Spleen (tissue), 11 donors: Measurements from ENCODE around the gene CACNA1C. TPM values are rescaled to one million over a fixed set of nuclear protein-coding genes. Genes with fewer than 3 reads are reported as not detected.

Source experiments
- DNase-seq: peaks from one replicate; pipeline ENCODE4 v3.0.0-alpha.2; 2020
- H3K27ac ChIP-seq, 8 donors: fragments of 200-600 bp; sonication (generic) in 7 of 8; 1 replicate in 4 of 8; 2 replicates in 4 of 8; pipeline versions ENCODE4 v1.5.0 to v1.8.0; 2016 to 2021; ENCODE audit warnings: inconsistent platforms in 4 of 8, mild to moderate bottlenecking in 4 of 8, moderate library complexity in 1 of 8
- H3K27me3 ChIP-seq, 7 donors: fragments of 200-600 bp; sonication (generic) in 6 of 7; replicated peaks in 1 of 7; 1 replicate in 4 of 7; 2 replicates in 3 of 7; pipeline versions ENCODE4 v1.5.0 to v1.8.0; 2016 to 2021; ENCODE audit warnings: inconsistent platforms in 3 of 7, mild to moderate bottlenecking in 1 of 7
- H3K36me3 ChIP-seq, 6 donors: fragments of 200-600 bp; sonication (generic) in 5 of 6; 1 replicate in 4 of 6; 2 replicates in 2 of 6; pipeline versions ENCODE4 v1.5.0 to v1.8.0; 2016 to 2021; ENCODE audit warnings: inconsistent platforms in 2 of 6
- H3K4me1 ChIP-seq, 6 donors: fragments of 200-600 bp; sonication (generic) in 5 of 6; 1 replicate in 3 of 6; 2 replicates in 3 of 6; pipeline versions ENCODE4 v1.5.0 to v1.8.0; 2016 to 2021; ENCODE audit warnings: inconsistent platforms in 3 of 6
- H3K4me3 ChIP-seq, 8 donors: fragments of 200-600 bp; sonication (generic) in 7 of 8; 1 replicate in 4 of 8; 2 replicates in 4 of 8; pipeline versions ENCODE4 v1.5.0 to v1.8.0; 2016 to 2021; ENCODE audit warnings: inconsistent platforms in 4 of 8, mild to moderate bottlenecking in 4 of 8, moderate library complexity in 2 of 8
- H3K9me3 ChIP-seq, 8 donors: fragments of 200-600 bp; sonication (generic) in 7 of 8; 1 replicate in 4 of 8; 2 replicates in 4 of 8; pipeline versions ENCODE4 v1.5.0 to v1.8.0; 2016 to 2021; ENCODE audit warnings: inconsistent platforms in 4 of 8
- POLR2A ChIP-seq, 3 donors: fragments of 450-650 bp; IDR thresholded peaks; one replicate each; pipeline ENCODE4 v1.5.1; 2017; ENCODE audit warnings: antibody characterized with exemption in 3 of 3, mild to moderate bottlenecking in 1 of 3
- POLR2AphosphoS5 ChIP-seq, 3 donors: sonication (generic); formaldehyde crosslinking; IDR thresholded peaks; one replicate each; pipeline ENCODE4 v1.5.1; 2017; ENCODE audit warnings: antibody characterized with exemption in 3 of 3
- WGBS, 5 donors: extraction: QIAGEN DNeasy Blood & Tissue Kit in 3 of 5; methylation state at CpG; one replicate each; pipeline versions ENCODE4 v1.1.5 to v1.1.7; 2013 to 2018; 5-methylcytosine and 5-hydroxymethylcytosine counted together
- intact Hi-C: fragments of 100-400 bp; cut with DNase I; formaldehyde crosslinking; loops from one replicate; pipeline ENCODE4 v1.15.0; 2023; ENCODE audit warnings: low total_unique reads
- polyA plus RNA-seq, 3 donors: library from polyadenylated mRNA; stranded (reverse); fragments of 200-250 nt; gene quantifications; one replicate each; pipeline ENCODE4 v1.2.1, GENCODE V29; 2013
- total RNA-seq, 7 donors: library from RNA; depleted of rRNA in 3 of 7; stranded (reverse); fragments of >200 nt in 3 of 7; fragmentation: NEBNext Ultra II Directional in 4 of 7; extraction: Animal tissue kit (Norgen Biotek cat#: 25700) in 4 of 7; gene quantifications; one replicate each; pipeline versions ENCODE4 v1.1.0 to v1.2.1, GENCODE V29; 2016 to 2021
- TF ChIP-seq, protein P1 (sequence below), 11 experiments: fragments of 200-600 bp in 7 of 11; fragments of 450-650 bp in 4 of 11; sonication (generic) in 4 of 11; IDR thresholded peaks in 8 of 11; conservative IDR thresholded peaks in 3 of 11; 1 replicate in 7 of 11; 2 replicates in 4 of 11; pipeline versions ENCODE4 v1.4.0 to v1.8.0; 2016 to 2021; ENCODE audit warnings: antibody characterized with exemption in 11 of 11, inconsistent platforms in 4 of 11, mild to moderate bottlenecking in 1 of 11
- donor health status: healthy with polysubstance abuse.
- donor health status: DM: no; HTN: no; CAD: no; lungs with moderate emphysema.
- donor health status: DM: no; HTN: no; CAD: no.
- donor health status: Bipolar disorder and iron deficiency.
- donor health status: healthy.
- donor health status: DM: no; HTN: no; CAD: no.
- donor health status: DM: yes; HTN: yes; CAD: no.

The CACNA1C gene
- total and polyA plus RNA-seq, 10 donors: 0.67 to 27.6 (median 18.4) TPM

- no peak overlapping the region for H3K27ac ChIP-seq
- H3K27me3 ChIP-seq: no peaks in the 10 kb centered on the region
- no peak overlapping the region for H3K4me3 ChIP-seq
- no peaks in the 10 kb centered on the region for H3K36me3 ChIP-seq
- no peaks in the 10 kb centered on the region for H3K4me1 ChIP-seq
- intact Hi-C loops: no loop called here
- TF ChIP-seq, protein P1, sequence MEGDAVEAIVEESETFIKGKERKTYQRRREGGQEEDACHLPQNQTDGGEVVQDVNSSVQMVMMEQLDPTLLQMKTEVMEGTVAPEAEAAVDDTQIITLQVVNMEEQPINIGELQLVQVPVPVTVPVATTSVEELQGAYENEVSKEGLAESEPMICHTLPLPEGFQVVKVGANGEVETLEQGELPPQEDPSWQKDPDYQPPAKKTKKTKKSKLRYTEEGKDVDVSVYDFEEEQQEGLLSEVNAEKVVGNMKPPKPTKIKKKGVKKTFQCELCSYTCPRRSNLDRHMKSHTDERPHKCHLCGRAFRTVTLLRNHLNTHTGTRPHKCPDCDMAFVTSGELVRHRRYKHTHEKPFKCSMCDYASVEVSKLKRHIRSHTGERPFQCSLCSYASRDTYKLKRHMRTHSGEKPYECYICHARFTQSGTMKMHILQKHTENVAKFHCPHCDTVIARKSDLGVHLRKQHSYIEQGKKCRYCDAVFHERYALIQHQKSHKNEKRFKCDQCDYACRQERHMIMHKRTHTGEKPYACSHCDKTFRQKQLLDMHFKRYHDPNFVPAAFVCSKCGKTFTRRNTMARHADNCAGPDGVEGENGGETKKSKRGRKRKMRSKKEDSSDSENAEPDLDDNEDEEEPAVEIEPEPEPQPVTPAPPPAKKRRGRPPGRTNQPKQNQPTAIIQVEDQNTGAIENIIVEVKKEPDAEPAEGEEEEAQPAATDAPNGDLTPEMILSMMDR (IDR thresholded peaks at IDR 0.05 in 8 of 11, conservative IDR thresholded peaks at IDR 0.05 in 3 of 11): no peak
- TF ChIP-seq POLR2A (IDR thresholded peaks at IDR 0.05) (no peak), POLR2AphosphoS5 (IDR thresholded peaks at IDR 0.05) (no peak)
- H3K9me3 ChIP-seq: peaks cover 0 to 19% (median 12%) of the 10 kb centered on the region in 8 donors
- DNase-seq: no peak
- 88 to 98% (median 94%) methylated on average over 6 of the region's 6 CpGs for WGBS, 5 donors
Observed at GRCh38 chr12:2082321-2082720, 29.5 kb downstream of the CACNA1C start.

- TF ChIP-seq POLR2A (IDR thresholded peaks at IDR 0.05) (no peak), POLR2AphosphoS5 (IDR thresholded peaks at IDR 0.05) (no peak)
- TF ChIP-seq, protein P1 (IDR thresholded peaks at IDR 0.05 in 8 of 11, conservative IDR thresholded peaks at IDR 0.05 in 3 of 11): no peak
- Histone ChIP-seq H3K27ac (no peak overlapping the region), H3K9me3 (peaks cover 0 to 19% (median 12%) of the 10 kb centered on the region in 8 donors), H3K27me3 (no peaks in the 10 kb centered on the region), H3K4me1 (no peaks in the 10 kb centered on the region), H3K4me3 (no peak overlapping the region), H3K36me3 (no peaks in the 10 kb centered on the region)
- DNase-seq: no peak
- 39 to 100% (median 86%) methylated on average over 1 of the region's 1 CpG for WGBS, 5 donors
- intact Hi-C loops: no loop called here
Observed at GRCh38 chr12:2083008-2083407, 30.2 kb downstream of the CACNA1C start.

DNA sequence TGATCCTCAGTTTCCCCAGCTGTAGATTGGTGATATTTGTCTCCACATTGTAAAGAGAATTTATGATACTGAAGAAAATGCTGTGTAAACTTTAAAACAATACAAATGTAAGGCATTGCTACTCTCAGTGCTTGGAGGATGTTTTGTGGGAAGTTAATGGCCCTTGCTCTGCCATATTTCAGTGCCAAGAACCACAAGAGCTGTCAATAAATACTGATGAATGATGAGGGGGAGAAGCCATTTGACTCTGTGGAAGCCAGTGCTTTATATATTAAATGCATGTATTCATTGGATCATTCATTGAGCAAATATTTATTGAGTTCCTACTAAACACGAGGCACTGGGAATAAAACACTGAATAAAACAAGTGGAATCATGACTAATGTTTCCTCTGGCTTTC, 30.8 kb downstream of the CACNA1C start:
- Histone ChIP-seq H3K27me3 (no peaks in the 10 kb centered on the region), H3K4me1 (no peaks in the 10 kb centered on the region), H3K4me3 (no peak overlapping the region), H3K36me3 (no peaks in the 10 kb centered on the region), H3K27ac (no peak overlapping the region), H3K9me3 (peaks cover 0 to 19% (median 12%) of the 10 kb centered on the region in 8 donors)
- no peak for DNase-seq
- intact Hi-C loops: no loop called here
- TF ChIP-seq, protein P1 (IDR thresholded peaks at IDR 0.05 in 8 of 11, conservative IDR thresholded peaks at IDR 0.05 in 3 of 11): no peak
- TF ChIP-seq POLR2AphosphoS5 (IDR thresholded peaks at IDR 0.05): no peak
- no peak for TF ChIP-seq POLR2A (IDR thresholded peaks at IDR 0.05)
- WGBS, 5 donors: 48 to 75% (median 57%) methylated on average over 1 of the region's 1 CpG

DNA sequence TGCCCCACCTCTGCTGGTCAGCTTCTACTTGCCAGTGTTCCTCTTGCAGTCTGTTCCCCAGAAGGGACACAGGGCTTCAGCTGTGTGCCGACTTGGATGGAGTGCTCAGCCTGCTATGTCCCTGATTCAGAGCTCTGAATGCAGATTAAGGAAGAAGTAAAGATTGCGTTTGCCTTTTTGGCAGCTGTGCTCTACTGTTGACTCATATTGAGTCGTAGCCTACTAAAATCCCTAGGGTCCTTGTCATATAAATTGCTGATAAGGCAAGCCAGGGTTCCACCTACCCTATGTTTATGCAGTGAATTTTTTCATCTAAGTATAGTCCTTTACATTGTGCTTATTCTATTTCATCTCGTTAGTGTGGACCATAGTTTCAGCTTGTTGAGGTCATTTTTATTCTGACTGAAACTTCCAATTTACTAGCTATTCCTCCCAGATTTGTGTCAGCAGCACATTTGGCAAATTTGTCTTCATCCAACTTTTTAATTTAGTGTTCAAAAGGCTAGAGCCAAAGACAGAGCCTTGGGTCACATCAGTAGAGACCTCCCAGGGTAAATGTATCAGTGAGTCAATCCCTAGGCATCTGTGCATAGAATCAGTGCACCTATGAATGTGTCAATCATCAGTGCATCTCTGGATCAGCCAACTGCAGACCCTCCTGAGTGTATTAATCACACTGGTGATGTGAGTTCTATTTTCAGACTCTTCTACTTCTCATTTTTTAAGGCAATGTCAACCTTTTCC, 31.9 kb downstream of the CACNA1C start:
- TF ChIP-seq, protein P1 (IDR thresholded peaks at IDR 0.05 in 8 of 11, conservative IDR thresholded peaks at IDR 0.05 in 3 of 11): no peak
- TF ChIP-seq POLR2AphosphoS5 (IDR thresholded peaks at IDR 0.05) (no peak), POLR2A (IDR thresholded peaks at IDR 0.05) (no peak)
- 55 to 70% (median 63%) methylated on average over 4 of the region's 4 CpGs for WGBS, 5 donors
- intact Hi-C loops: no loop called here
- no peak overlapping the region for H3K27ac ChIP-seq
- no peak for DNase-seq
- no peak overlapping the region for H3K4me3 ChIP-seq
- no peaks in the 10 kb centered on the region for H3K27me3 ChIP-seq
- no peaks in the 10 kb centered on the region for H3K4me1 ChIP-seq
- no peaks in the 10 kb centered on the region for H3K36me3 ChIP-seq
- peaks cover 0 to 15% (median 12%) of the 10 kb centered on the region in 8 donors for H3K9me3 ChIP-seq
